Nephron progenitor cell (in vitro differentiated cells): ENCODE results near the gene HOTAIR.

Experiments
- DNase-seq: peaks from one replicate; pipeline ENCODE4 v3.0.0; 2021
- H3K27ac Mint-ChIP-seq: 2 replicates; pipeline ENCODE4 v1.8.0; 2021; ENCODE audit warnings: mild to moderate bottlenecking, moderate library complexity, mixed read lengths
- H3K27me3 Mint-ChIP-seq: 2 replicates; pipeline ENCODE4 v1.8.0; 2021; ENCODE audit warnings: mild to moderate bottlenecking, low read depth, mixed read lengths; ENCODE audit not compliant: poor library complexity
- H3K36me3 Mint-ChIP-seq: 2 replicates; pipeline ENCODE4 v1.8.0; 2021; ENCODE audit warnings: low read depth, mixed read lengths
- H3K4me1 Mint-ChIP-seq: 2 replicates; pipeline ENCODE4 v1.8.0; 2021; ENCODE audit warnings: mixed read lengths
- H3K4me3 Mint-ChIP-seq: 2 replicates; pipeline ENCODE4 v1.8.0; 2021; ENCODE audit warnings: mild to moderate bottlenecking, moderate library complexity, mixed read lengths
- H3K9me3 Mint-ChIP-seq: 2 replicates; pipeline ENCODE4 v1.8.0; 2021; ENCODE audit warnings: mild to moderate bottlenecking, moderate library complexity, mixed read lengths
- TF ChIP-seq, protein P1 (sequence below): fragments of 200-600 bp; sonication (generic); IDR thresholded peaks from 2 replicates; pipeline ENCODE4 v1.5.0; 2021; ENCODE audit warnings: antibody characterized with exemption

Gene HOTAIR

DNA sequence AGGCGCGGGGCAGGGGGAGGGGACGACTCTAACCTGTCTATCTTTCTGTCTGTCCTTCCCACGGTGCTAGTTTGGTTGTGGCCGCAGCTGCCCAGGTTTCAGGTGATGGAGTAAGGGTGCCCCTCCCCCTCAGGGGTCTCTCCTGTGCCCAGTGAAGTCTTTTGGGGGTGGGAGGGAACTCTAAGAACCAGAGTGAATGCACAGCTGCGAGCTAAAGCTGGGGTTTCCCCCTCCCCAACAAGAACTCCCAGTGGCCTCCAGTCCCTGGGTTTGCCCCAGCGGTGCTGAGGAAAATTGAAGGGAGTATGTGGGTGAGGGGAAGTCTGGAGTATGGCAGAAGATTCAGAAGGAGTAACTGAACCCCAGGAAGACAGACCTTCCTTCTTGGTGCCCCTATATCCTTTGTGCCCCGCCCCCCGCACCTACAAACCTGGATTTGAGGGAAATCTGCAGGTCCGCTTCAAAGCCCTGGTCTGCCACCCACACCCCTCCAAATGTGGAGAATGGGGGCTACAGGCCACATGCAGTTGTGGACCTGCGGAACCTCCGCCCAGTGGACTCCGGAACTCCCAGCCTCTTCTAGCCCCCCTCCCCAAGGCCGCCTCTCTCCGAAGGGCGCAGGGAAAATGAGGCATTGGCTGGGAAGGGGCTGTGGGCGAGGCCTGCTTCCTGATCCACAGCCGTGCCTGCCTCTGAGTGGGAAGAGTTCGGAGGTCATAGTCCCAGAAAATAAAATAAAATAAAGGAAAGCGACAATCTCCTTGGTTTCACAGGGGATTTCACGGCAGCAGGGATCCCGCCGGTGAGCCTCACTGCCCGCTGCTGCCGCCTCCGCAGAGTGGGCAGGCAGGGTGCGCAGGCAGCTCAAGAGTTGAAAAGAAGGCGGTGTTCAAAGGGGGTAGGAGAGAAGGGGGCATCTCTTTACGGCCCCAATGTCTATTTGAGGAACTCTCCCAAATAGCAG, 21.8 kb upstream of the HOTAIR start:
- Mint-ChIP-seq H3K27me3 (peaks cover 20% of the 10 kb centered on the region), H3K9me3 (no peaks in the 10 kb centered on the region), H3K36me3 (peaks cover 53% of the 10 kb centered on the region), H3K4me3 (peak overlapping the region; percentile 98), H3K4me1 (peaks cover 43% of the 10 kb centered on the region), H3K27ac (peak overlapping the region; percentile 99)
- DNase-seq: peak; percentile 32
- TF ChIP-seq, protein P1, sequence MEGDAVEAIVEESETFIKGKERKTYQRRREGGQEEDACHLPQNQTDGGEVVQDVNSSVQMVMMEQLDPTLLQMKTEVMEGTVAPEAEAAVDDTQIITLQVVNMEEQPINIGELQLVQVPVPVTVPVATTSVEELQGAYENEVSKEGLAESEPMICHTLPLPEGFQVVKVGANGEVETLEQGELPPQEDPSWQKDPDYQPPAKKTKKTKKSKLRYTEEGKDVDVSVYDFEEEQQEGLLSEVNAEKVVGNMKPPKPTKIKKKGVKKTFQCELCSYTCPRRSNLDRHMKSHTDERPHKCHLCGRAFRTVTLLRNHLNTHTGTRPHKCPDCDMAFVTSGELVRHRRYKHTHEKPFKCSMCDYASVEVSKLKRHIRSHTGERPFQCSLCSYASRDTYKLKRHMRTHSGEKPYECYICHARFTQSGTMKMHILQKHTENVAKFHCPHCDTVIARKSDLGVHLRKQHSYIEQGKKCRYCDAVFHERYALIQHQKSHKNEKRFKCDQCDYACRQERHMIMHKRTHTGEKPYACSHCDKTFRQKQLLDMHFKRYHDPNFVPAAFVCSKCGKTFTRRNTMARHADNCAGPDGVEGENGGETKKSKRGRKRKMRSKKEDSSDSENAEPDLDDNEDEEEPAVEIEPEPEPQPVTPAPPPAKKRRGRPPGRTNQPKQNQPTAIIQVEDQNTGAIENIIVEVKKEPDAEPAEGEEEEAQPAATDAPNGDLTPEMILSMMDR: no peak

DNA sequence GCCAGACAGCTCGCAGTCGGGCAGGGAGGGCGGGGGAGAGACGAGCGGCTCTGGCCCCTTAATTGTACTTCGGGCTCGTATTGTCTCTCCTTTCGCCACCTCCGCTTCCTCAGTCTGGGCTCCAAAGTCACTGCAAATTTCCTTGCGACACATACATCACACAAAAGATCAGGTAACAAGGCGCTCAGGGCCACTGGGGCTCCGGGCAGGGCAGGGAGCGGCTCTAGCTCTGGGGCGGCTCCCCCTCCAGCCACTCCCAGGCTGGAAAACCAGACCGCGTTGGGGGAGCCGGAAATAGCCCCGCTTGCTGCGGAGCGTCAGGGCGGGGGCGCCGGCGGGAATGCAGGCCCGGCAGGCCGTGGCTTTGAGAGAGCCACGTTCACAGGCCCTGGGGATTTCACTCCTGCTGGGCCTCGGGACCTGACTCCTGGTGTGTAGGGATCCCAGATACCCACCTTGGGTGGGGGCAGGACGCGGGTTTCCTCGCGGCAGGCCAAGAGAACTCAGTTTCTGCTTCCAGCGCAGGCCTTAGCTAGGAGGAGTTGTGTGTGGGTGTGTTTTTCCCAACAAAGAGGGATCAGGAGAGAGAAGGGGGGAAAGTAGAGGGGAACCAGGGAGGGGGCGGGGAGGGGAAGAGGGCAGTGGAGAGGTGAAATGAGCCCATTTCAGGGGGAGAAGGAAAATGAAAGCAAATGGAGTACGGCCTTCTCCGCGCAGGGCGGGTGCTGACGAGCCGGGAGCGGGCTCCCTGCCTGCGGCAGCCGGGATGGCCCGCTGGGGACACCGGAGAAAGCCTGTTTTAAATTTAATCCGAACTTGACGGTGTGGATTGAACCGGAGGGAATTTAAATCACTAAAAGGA, 20.9 kb upstream of the HOTAIR start:
- Mint-ChIP-seq H3K4me3 (peak overlapping the region; percentile 98), H3K27me3 (peaks cover 18% of the 10 kb centered on the region), H3K4me1 (peaks cover 41% of the 10 kb centered on the region), H3K9me3 (no peaks in the 10 kb centered on the region), H3K36me3 (peaks cover 56% of the 10 kb centered on the region), H3K27ac (peak overlapping the region; percentile 99)
- peak; percentile 64 for DNase-seq
- TF ChIP-seq, protein P1: no peak

DNA sequence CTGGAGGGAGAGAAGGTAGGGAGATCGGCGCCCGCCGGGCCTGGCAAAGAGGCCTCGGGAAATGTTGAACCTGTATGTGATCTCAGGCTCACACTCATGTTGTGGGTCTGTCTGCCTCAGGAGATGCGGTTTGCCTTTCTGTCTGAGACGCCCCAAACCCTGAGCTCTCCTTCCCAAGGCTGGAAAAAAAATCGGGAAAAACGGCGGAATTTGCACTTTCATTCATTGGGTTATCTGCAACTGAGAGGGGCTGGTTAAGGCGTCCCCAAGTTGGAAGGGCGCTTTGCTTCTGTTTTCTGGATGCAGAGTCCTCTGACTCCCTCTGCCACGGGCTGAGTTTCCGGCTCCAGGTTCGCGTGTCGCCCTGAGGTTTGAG, 20.2 kb upstream of the HOTAIR start:
- H3K27ac Mint-ChIP-seq: peak overlapping the region; percentile 99
- no peak for DNase-seq

DNA sequence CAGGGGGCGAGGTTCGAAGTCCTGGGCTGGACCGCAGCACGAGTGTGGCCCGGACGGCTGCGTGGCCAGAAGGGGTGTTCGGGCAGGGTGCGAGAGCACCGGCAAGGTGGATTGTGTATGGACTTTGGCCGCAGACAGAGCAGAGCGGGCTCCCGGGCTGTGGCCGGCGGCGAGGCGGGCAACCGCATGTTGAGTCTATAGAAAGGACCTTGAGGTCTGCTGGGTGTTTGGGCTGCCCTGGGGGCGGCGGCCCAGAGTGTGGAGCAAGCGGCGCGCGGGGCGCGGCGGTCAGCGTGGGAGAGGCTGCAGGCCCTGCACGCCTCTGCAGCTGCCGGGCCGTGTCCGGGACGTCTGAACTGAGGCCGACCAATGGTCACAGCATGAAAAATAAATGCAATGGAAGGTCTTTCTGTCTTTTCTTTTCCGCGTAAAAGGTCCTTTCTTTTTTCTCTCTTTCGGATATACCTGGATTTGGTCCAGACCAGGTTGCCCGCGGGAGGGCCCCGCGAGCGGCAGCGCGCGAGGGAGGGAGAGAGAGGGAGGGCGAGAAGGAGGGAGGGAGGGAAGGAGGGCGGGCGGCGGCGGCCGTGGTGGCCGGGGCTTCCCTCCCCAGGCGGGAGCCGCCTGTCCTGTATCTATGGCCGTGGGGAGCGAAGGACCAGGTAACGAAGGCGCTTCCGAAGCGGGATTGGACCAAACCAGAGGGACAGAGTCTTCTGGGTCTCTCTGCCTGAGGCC, 19.7 kb upstream of the HOTAIR start:
- Mint-ChIP-seq H3K4me1 (peaks cover 53% of the 10 kb centered on the region), H3K36me3 (peaks cover 61% of the 10 kb centered on the region), H3K4me3 (peak overlapping the region; percentile 98), H3K27me3 (peaks cover 22% of the 10 kb centered on the region), H3K27ac (peak overlapping the region; percentile 99), H3K9me3 (no peaks in the 10 kb centered on the region)
- TF ChIP-seq, protein P1: no peak
- DNase-seq: peak; percentile 42

More for the DNA sequence above, 20.2 kb upstream of the HOTAIR start:
- H3K27me3 Mint-ChIP-seq: peaks cover 22% of the 10 kb centered on the region
- H3K4me1 Mint-ChIP-seq: peaks cover 47% of the 10 kb centered on the region
- H3K4me3 Mint-ChIP-seq: peak overlapping the region; percentile 98
- TF ChIP-seq, protein P1: no peak
- peaks cover 60% of the 10 kb centered on the region for H3K36me3 Mint-ChIP-seq
- H3K9me3 Mint-ChIP-seq: no peaks in the 10 kb centered on the region

DNA sequence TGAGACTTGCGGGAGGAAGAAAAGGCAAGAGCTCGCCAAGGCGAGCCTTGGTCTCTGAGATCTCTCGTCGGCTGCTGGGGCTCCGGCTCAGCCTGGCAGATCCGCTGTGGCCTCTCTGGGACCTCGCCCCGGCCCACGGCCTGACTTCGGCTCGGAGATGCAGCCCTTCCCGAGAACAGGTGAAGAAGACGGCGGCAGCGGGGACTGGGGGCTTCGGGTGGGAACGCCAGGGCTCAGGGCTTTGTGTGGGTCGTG, 19.2 kb upstream of the HOTAIR start:
- H3K4me1 Mint-ChIP-seq: peaks cover 57% of the 10 kb centered on the region
- peaks cover 22% of the 10 kb centered on the region for H3K27me3 Mint-ChIP-seq
- H3K4me3 Mint-ChIP-seq: peak overlapping the region; percentile 98
- DNase-seq: no peak
- H3K27ac Mint-ChIP-seq: peak overlapping the region; percentile 99
- no peaks in the 10 kb centered on the region for H3K9me3 Mint-ChIP-seq
- TF ChIP-seq, protein P1: no peak
- peaks cover 66% of the 10 kb centered on the region for H3K36me3 Mint-ChIP-seq
